GM18867 (cell line): Measurements from ENCODE around the gene EIF4EBP3.

Source experiments
- ATAC-seq: cut with Tn5 transposase; IDR thresholded peaks from one replicate; pipeline ENCODE4 v1.9.1; 2021; ENCODE audit warnings: mild to moderate bottlenecking, moderate library complexity; ENCODE audit not compliant: unreplicated experiment

The EIF4EBP3 gene

GRCh38 chr5:140547508-140548299 is at the start of gene EIF4EBP3:
Gene EIF4EBP3, plus strand, starts transcription at chr5:140547662. Its CDS starts 76 bp downstream, at chr5:140547738.
- ATAC-seq = peak; percentile 97

DNA sequence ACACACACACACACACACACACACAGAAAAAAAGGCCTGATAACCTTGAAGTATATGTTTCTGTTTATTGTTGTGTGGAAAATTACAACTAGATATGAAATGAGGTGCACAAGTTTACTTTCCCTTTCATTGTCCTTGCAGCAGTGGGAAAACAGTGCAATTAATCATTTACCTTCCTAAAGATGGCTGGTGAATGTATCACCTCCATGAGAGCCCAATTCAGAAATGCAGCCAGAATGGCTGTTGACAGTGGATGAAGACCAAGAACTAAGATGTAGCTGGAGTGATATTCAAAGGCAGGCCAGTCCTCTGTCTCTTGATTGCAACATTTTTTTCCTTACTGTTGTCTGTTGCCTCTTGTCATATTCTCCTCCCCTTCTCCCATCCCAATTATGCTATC is 49.6 kb upstream of the EIF4EBP3 start:
- ATAC-seq = no peak

- ATAC-seq = no peak
Measured at GRCh38 chr5:140498591-140498990, 48.9 kb upstream of the EIF4EBP3 start.

GRCh38 chr5:140502834-140503233 is 44.6 kb upstream of the EIF4EBP3 start:
- no peak for ATAC-seq

DNA sequence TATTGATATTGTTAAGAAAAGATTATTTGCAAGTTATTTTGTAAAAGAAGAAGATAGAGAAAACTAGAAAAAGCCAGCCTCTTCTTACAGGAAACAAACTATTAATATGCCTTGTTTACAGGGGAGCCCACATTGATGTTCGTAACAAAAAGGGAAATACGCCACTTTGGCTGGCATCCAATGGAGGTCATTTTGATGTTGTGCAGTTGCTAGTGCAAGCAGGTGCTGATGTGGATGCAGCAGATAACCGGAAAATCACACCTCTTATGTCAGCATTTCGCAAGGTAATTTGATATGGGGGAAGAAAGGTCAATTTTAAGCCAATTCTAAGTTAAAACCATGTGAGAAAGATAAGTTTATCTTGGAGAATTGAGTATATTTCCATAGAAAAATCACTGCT is 37.6 kb upstream of the EIF4EBP3 start:
- ATAC-seq = no peak

DNA sequence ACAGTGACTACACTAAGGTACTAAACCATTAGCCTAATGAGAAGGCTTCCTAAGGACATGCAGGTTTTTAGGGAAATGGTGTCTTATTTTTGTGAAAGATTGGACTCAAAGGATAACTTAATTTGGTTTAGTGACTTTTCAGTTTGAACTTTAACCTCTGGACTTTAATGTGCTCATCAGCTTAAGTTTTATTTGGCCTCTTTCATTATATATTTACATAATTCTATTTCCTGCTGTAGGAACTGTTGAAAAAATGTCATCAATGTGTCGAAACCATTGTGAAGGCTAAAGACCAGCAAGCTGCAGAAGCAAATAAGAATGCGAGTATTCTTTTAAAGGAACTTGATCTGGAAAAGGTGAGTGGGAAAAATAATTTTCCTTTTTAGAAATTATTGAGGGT is 34.3 kb upstream of the EIF4EBP3 start:
- ATAC-seq = no peak

- ATAC-seq = no peak
Measured at GRCh38 chr5:140524003-140524402, 23.5 kb upstream of the EIF4EBP3 start.

- ATAC-seq = no peak
Measured at GRCh38 chr5:140540227-140540626, 7.2 kb upstream of the EIF4EBP3 start.

GRCh38 chr5:140542972-140543371 is 4.5 kb upstream of the EIF4EBP3 start:
- ATAC-seq = no peak

- no peak for ATAC-seq
Measured at GRCh38 chr5:140544986-140545385, 2.5 kb upstream of the EIF4EBP3 start.

DNA sequence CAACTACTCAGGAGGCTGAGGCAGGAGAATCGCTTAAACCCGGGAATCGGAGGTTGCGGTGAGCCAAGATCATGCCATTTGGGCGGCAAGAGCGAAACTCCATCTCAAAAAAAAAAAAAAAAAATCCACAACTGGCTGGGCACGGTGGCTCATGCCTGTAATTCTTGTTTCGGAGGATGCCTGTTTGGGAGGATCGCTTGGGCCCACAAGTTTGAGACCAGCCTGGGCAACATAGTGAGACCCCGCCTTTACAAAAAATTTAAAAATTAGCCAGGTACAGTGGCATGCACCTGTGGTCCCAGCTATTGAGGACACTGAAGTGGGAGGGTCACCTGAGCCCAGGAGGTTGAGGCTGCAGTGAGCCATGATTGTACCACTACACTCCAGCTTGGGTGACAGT is 1.9 kb upstream of the EIF4EBP3 start:
- ATAC-seq = no peak

DNA sequence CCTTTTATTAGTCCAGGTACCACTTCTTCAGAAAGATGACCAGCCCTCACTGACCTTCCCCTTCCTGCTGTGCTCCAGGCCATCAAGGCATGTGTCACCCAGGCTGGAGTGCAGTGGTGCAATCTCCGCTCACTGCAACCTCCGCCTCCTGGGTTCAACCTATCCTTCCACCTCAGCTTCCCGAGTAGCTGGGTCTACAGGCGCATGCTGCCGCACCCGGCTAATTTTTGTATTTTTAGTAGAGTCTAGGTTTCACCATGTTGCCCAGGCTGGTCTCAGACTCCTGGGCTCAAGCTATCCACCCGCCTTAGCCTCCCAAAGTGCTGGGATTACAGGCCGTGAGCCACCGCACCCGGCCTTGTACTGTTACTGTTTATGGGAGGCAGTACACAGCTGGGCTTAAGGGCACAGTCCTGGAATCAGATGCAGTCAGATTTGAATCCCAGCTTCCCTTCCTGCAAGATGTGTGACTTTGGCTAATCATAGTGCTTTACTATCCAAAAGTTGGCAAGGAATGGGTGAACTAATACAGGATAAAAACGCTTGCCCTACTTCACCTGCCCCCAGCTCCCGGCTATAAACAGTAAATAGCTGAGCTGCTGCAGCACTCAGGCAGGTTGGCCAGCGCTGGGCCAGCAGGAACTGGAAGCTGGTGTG is 483 bp upstream of the EIF4EBP3 start:
- ATAC-seq = no peak

DNA sequence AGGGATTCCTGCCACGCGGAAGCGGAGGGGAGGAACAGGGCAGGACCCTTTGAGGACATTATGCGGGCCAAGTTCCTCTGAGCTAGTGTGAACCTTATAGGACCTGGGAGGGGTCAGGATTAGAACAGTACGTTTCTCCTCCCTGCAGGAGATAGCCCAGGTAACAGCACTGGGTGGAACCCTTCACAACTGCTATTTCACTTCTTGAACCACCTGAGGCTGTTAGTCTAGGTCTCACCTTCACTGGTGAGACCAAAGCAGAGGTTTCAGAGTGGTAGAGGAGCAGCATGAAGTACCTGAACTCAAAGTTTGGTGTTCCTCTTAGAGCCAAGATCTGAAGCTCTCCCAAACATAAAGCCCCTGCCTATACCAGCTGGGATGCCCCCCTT is 832 bp downstream of the EIF4EBP3 start:
- no peak for ATAC-seq

DNA sequence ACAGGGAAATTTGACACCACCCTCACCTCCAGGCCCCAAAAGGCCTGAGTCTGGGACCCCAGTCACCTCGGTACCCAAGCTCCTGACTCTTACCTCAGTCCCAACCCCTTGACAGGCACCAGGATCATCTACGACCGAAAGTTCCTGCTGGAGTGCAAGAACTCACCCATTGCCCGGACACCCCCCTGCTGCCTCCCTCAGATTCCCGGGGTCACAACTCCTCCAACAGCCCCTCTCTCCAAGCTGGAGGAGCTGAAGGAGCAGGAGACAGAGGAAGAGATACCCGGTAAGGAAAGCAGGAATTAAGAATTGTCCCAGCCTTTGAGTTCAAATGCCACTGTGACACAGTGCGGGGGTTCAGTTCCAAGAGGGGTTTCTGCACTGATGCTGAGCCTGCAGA is 1.3 kb downstream of the EIF4EBP3 start:
- ATAC-seq = no peak

DNA sequence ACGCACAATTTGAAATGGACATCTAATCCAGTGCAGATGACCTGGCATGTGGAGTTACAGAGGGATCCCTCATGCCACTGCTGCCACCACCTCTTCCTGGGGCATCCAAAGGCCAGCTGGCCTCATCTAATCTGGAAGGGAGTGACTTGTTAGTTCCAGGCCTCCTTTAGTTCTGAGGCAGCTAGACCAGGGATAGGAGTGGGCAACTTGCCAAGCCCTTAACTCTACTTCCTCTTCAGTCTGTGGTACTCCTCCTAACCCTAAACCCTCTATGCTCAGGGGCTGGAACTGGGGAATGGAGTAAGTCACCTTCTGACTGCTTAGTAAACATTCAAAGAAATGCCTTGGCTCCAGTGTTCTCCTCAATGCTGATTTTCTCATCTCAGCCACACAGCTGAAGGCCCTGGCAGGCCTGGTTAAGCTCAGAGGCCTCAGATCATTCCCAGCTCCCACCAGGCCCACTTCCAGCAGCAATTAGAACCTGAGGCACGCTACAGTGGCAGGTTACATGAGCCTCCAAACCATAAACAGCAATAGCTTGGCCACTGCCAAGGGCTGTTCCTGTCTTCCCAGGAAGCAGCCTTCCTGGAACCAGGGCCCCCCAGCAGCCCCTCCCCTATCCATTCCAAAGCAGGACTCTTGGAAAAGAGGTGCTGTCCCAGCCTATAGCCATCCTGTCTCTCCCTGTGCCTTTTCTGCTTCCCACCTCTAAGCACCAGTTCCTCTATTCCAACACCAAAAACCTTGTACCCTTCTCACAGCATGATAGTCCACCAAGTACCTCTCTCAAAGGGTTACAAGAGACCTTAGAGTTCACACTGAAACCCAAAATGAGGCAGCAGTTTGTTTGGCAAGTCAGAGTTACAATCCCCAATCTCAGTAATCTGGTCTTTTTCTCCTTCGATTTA is 2.0 kb downstream of the EIF4EBP3 start:
- no peak for ATAC-seq

DNA sequence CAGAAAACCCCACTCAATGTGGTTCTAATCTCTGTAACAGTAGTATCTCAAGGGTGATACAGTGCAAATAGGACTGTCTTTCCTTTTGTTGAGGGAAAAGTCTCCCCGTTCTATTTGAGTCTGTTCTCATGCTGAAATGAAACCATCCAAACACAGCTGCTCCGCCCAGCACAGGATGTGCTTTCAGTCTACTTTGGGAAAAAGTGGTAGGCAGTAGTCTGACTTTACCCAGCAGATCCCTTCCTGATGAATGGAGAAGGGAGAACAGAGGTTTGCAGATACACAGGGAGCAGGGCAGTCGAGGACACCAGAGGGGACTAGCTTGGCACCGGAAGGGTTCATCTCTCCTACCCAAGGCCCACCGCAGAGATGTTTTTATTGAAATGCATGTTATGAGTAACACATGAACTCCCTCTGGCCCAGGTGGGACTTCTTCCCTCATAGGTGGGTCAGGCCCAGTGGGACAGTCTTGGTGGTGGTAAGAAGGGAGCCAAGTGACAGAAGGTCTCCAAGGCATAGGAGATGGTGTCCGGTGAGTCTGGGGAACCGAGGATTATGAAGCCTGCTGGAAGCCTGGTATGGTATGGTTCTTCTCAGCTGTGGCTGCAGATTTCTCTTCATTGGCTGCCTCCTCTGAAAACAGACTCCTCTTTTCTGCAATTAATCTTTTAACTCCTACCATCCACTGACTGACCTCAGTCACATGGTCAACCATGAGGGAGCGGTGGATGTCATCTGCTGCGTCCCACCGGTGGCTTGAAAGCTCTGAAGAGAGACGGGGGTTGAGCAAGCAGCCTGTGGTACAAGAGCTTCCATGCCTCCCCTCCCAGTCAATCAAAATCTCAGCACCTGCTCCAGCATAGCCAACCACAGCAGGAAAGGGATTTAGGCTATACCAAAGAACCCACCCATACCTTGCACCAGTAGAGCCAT is 3.0 kb downstream of the EIF4EBP3 start:
- no peak for ATAC-seq

DNA sequence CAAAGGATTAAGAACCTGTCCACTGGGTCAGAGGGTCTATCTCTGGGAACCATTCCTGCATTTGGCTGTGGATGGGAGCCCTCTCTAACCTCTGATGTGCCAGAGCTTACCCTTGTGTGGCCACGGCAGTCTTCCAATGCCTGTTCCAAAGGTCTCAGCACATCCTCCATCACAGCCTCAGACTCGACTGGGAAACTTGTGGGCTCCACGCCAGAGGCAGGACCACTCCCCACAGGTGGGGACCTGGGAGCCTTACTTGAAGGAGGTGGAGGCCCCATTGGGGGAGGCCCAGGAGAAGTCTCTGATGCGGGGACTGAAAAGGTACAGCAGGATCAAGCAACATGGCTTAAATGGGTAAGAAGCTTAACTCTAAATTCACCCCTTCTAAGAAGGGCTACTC is 4.4 kb downstream of the EIF4EBP3 start:
- no peak for ATAC-seq

DNA sequence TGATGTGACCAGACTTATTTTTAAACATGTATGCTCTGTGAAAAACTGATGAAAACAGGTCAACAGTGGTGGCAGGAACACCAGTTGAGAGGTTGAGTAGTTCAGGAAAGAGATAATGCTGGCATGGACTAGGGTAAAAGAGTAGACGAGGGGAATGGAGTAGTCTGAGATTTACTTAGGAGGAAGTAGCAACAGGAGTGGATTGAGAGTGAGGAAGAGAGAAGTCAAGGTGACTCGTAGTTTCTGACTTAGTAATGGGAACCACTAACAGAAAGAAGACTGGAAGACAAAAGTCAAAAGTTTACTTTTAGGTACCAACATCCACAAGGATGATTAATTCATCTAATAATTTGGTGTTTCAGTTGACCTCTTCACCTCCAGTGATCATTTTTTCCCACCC is 6.2 kb downstream of the EIF4EBP3 start:
- ATAC-seq = no peak

DNA sequence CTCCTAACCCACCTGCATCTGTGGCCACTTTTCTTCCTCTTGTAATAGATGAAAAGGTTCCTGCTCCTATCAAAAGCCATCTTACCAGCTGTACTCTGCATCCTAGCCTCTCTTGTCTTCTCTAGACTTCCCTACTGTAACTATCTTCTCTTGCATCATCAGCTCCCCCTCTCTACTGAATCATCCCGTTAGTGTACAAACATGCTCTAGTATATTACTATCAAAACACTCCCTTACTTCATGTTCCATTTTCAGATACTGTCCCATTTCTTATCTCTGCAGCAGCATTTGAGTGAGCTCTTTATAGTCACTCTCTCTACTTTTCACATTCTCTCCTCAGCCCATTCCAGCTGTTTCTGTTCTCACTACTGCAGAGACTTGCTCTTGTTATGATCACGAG is 7.0 kb downstream of the EIF4EBP3 start:
- no peak for ATAC-seq

GRCh38 chr5:140555747-140556312 is 8.4 kb downstream of the EIF4EBP3 start:
- no peak for ATAC-seq
